ENCODE measurements around the gene WDR64. TPM values are rescaled to one million over a fixed set of nuclear protein-coding genes. Genes with fewer than 3 reads are reported as not detected.

WDR64 gene
- total RNA-seq, 1 donor from 2014 or later = not detected

GRCh38 chr1:241738284-241739078 is 86.4 kb downstream of the WDR64 start:
- DNase-seq = no peak

- DNase-seq = no peak
Observed at GRCh38 chr1:241742084-241742483, 90.0 kb downstream of the WDR64 start.

- DNase-seq = no peak
Observed at GRCh38 chr1:241744591-241744990, 92.5 kb downstream of the WDR64 start.

- DNase-seq = no peak
Observed at GRCh38 chr1:241747992-241748391, 95.9 kb downstream of the WDR64 start.

- peak; percentile 13 for DNase-seq
Observed at GRCh38 chr1:241749041-241749944, 97.2 kb downstream of the WDR64 start.

GRCh38 chr1:241749945-241750695 is 98.0 kb downstream of the WDR64 start:
- DNase-seq = peak; percentile 35

- DNase-seq = no peak
Observed at GRCh38 chr1:241751524-241751923, 99.4 kb downstream of the WDR64 start.

GRCh38 chr1:241762713-241763339 is 110.7 kb downstream of the WDR64 start:
- no peak for DNase-seq

GRCh38 chr1:241765390-241765789 is 113.3 kb downstream of the WDR64 start:
- DNase-seq = no peak

GRCh38 chr1:241767737-241768136 is 115.7 kb downstream of the WDR64 start:
- no peak for DNase-seq

- no peak for DNase-seq
Observed at GRCh38 chr1:241770115-241770514, 118.0 kb downstream of the WDR64 start.

GRCh38 chr1:241771117-241771516 is 119.0 kb downstream of the WDR64 start:
- no peak for DNase-seq

GRCh38 chr1:241772932-241773500 is 120.9 kb downstream of the WDR64 start:
- DNase-seq = no peak

- no peak for DNase-seq
Observed at GRCh38 chr1:241773991-241774390, 121.9 kb downstream of the WDR64 start.

- no peak for DNase-seq
Observed at GRCh38 chr1:241775021-241775420, 122.9 kb downstream of the WDR64 start.

GRCh38 chr1:241776911-241777310 is 124.8 kb downstream of the WDR64 start:
- DNase-seq = no peak

- no peak for DNase-seq
Observed at GRCh38 chr1:241778117-241778516, 126.0 kb downstream of the WDR64 start.

- no peak for DNase-seq
Observed at GRCh38 chr1:241779897-241780296, 127.8 kb downstream of the WDR64 start.

- DNase-seq = no peak
Observed at GRCh38 chr1:241782396-241782795, 130.3 kb downstream of the WDR64 start.

- DNase-seq = no peak
Observed at GRCh38 chr1:241787691-241788090, 135.6 kb downstream of the WDR64 start.

- DNase-seq = no peak
Observed at GRCh38 chr1:241789061-241789460, 137.0 kb downstream of the WDR64 start.

GRCh38 chr1:241799416-241799815 is 147.3 kb downstream of the WDR64 start:
- no peak for DNase-seq

Data from tongue (tissue), 2 donors.